CD4-positive, alpha-beta memory T cell (primary cell): ENCODE measurements around the gene YAF2. TPM values are rescaled to one million over a fixed set of nuclear protein-coding genes. Genes with fewer than 3 reads are reported as not detected.
A peak's percentile ranks its signal among the peaks of the same experiment; 100 is the strongest.

Experiments used
- CTCF ChIA-PET: fragments of 350-600 bp; sonication (Branson Sonifier 250); formaldehyde crosslinking; loops from one replicate; lab custom pipeline; 2021; ENCODE audit warnings: inconsistent platforms; ENCODE audit not compliant: partially characterized antibody; lab: Charles Lee
- POLR2A ChIA-PET: fragments of 350-600 bp; sonication (Branson Sonifier 250); formaldehyde crosslinking; loops from one replicate; lab custom pipeline; 2021; ENCODE audit not compliant: partially characterized antibody; lab: Charles Lee
- DNase-seq, 5 donors: peaks; one replicate each; pipeline versions ENCODE4 v3.0.0 to v3.0.0-alpha.2; 2020 to 2022; ENCODE audit warnings: mixed read lengths in 1 of 5
- H3K27ac ChIP-seq: one replicate; pipeline ENCODE4 v1.7.0; 2013; ENCODE audit warnings: low read depth, low read length
- H3K27me3 ChIP-seq: 2 replicates; pipeline ENCODE4 v1.7.0; 2013; ENCODE audit warnings: mild to moderate bottlenecking, low read length, moderate library complexity; ENCODE audit not compliant: insufficient read depth
- H3K36me3 ChIP-seq: 2 replicates; pipeline ENCODE4 v1.7.0; 2013; ENCODE audit warnings: mild to moderate bottlenecking, low read length, moderate library complexity; ENCODE audit not compliant: insufficient read depth
- H3K4me1 ChIP-seq: 2 replicates; pipeline ENCODE4 v1.7.0; 2013; ENCODE audit warnings: mild to moderate bottlenecking, low read length, moderate library complexity; ENCODE audit not compliant: insufficient read depth
- H3K4me3 ChIP-seq, 2 donors: one replicate each; pipeline ENCODE4 v1.7.0; 2013; ENCODE audit warnings: low read length in 2 of 2, mild to moderate bottlenecking in 1 of 2
- H3K9me3 ChIP-seq, 2 donors: one replicate each; pipeline ENCODE4 v1.7.0; 2013; ENCODE audit warnings: low read length in 2 of 2, control low read depth in 1 of 2; ENCODE audit not compliant: control insufficient read depth in 1 of 2
- H3K27ac Mint-ChIP-seq, 7 donors: one replicate each; pipeline ENCODE4 v1.8.0; 2020 to 2021; ENCODE audit warnings: mixed read lengths in 7 of 7, mild to moderate bottlenecking in 6 of 7, inconsistent platforms in 3 of 7, moderate library complexity in 3 of 7
- H3K27me3 Mint-ChIP-seq, 2 donors: one replicate each; pipeline ENCODE4 v1.8.0; 2020 to 2021; ENCODE audit warnings: mixed read lengths in 2 of 2
- H3K36me3 Mint-ChIP-seq, 2 donors: one replicate each; pipeline ENCODE4 v1.8.0; 2020 to 2021; ENCODE audit warnings: mixed read lengths in 2 of 2, inconsistent platforms in 1 of 2, mild to moderate bottlenecking in 1 of 2
- H3K4me1 Mint-ChIP-seq, 4 donors: one replicate each; pipeline ENCODE4 v1.8.0; 2020 to 2021; ENCODE audit warnings: mixed read lengths in 4 of 4, mild to moderate bottlenecking in 1 of 4
- H3K4me3 Mint-ChIP-seq, 8 donors: one replicate each; pipeline ENCODE4 v1.8.0; 2020 to 2021; ENCODE audit warnings: mixed read lengths in 8 of 8, mild to moderate bottlenecking in 7 of 8, moderate library complexity in 6 of 8, inconsistent platforms in 3 of 8
- H3K9me3 Mint-ChIP-seq, 8 donors: one replicate each; pipeline ENCODE4 v1.8.0; 2020 to 2021; ENCODE audit warnings: mixed read lengths in 8 of 8, mild to moderate bottlenecking in 5 of 8, inconsistent platforms in 3 of 8, moderate library complexity in 1 of 8
- intact Hi-C: fragments of 100-400 bp; cut with micrococcal nuclease; formaldehyde crosslinking; loops from one replicate; pipeline ENCODE4 v1.15.1; 2023
- polyA plus RNA-seq, 2 donors: library from polyadenylated mRNA; unstranded; fragments of 300-500 nt; fragmentation: Illumina TruSeq; gene quantifications; one replicate each; pipeline ENCODE4 v1.2.3, GENCODE V29; 2021
- total RNA-seq, 2 experiments: library from RNA; stranded (reverse); gene quantifications; one replicate each; pipeline ENCODE4 v1.2.3, GENCODE V29; 2021

YAF2 gene
- total and polyA plus RNA-seq, 4 experiments from 2014 or later, result 7.2 to 40.7 (median 29.3) TPM

DNA sequence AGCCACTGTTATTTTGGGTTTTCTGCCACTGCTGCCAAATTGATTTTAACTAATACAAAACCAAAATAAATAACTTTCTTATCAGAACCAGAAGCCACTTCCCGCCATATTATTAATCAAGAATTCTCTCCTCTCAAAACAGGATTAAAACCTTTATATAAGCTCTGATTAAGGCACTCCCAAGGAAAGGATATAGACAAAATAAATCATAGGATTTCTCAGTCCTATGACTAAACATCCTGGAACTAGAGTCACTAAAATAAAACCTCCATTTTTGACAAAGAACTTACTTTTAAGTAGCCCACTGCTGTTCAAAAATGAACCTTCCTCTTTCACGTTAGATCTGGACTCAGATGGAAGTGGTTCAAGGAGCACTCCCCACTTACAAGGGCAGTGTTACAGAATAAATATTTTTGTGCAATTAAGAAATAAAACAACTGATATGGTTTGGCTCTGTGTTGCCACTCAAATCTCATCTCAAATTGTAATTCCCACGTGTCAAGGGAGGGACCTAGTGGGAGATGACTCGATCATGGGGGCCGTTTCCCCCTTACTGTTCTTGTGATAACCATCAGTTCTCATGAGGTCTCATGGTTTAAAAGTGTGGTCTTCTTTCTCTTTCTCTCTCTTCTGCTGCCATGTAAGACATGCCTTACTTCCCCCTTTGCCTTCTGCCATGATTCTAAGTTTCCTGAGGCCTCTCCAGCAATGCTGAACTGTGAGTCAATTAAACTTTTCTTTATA lies 119.7 kb downstream of the YAF2 start:
- ChIA-PET CTCF (interaction anchor here (1.4 kb wide), 1 partner anchor 14 kb away, joined by 3 read pairs; no protein-coding TSS in a partner anchor), POLR2A (no interaction called here)
- intact Hi-C loops, result no loop called here
- peak overlapping the region in 1 of 7 donors; percentile 27 for H3K27ac Mint-ChIP-seq
- Histone ChIP-seq H3K36me3 (peaks cover 6% of the 10 kb centered on the region), H3K9me3 (no peaks in the 10 kb centered on the region), H3K4me1 (no peaks in the 10 kb centered on the region), H3K4me3 (no peak overlapping the region), H3K27ac (no peak overlapping the region), H3K27me3 (no peaks in the 10 kb centered on the region)
- H3K4me1 Mint-ChIP-seq, result peaks cover 0 to 22% (median 9%) of the 10 kb centered on the region in 4 donors
- no peaks in the 10 kb centered on the region for H3K27me3 Mint-ChIP-seq
- DNase-seq, result no peak
- peaks cover 31 to 41% of the 10 kb centered on the region in 2 donors for H3K36me3 Mint-ChIP-seq
- no peak overlapping the region for H3K4me3 Mint-ChIP-seq
- H3K9me3 Mint-ChIP-seq, result peaks cover 0 to 10% (median 3%) of the 10 kb centered on the region in 8 donors

DNA sequence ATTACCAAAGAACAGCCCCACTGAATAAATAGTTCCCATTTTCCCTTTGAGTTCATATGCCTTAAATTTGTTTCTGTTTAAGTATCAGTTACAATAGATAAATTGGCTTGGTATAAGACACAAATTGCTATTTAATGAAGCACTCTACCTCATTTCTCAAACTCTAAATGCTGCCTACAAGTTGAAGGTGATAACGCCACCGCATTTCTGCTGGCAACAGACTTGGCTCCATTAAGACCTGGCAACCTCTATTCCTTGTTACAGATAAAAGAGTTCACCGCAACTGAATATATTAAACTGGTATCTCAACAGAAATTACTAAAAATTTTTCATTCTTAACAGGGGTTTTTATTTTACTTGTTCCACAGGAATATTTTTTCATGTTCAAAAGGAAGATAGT lies 129.0 kb downstream of the YAF2 start:
- Histone ChIP-seq H3K4me1 (no peaks in the 10 kb centered on the region), H3K36me3 (no peaks in the 10 kb centered on the region), H3K9me3 (no peaks in the 10 kb centered on the region), H3K4me3 (no peak overlapping the region), H3K27ac (no peak overlapping the region), H3K27me3 (no peaks in the 10 kb centered on the region)
- Mint-ChIP-seq H3K36me3 (peaks cover 27 to 37% of the 10 kb centered on the region in 2 donors), H3K4me1 (peaks cover 0 to 10% (median 2%) of the 10 kb centered on the region in 4 donors), H3K4me3 (no peak overlapping the region), H3K27ac (no peak overlapping the region), H3K9me3 (peaks cover 0 to 11% (median 1%) of the 10 kb centered on the region in 8 donors), H3K27me3 (no peaks in the 10 kb centered on the region)
- intact Hi-C loops, result no loop called here
- ChIA-PET CTCF (no interaction called here), POLR2A (no interaction called here)
- no peak for DNase-seq

Other genes with a start within 250 kb of the YAF2 start
- gene GXYLT1, start 93.4 kb downstream of the YAF2 start, total RNA-seq, result 1 to 10 TPM; 8.3 to 9.5 TPM
- gene GXYLT1, start 93.4 kb downstream of the YAF2 start, polyA plus RNA-seq, result 1 to 10 TPM; 2.3 to 4.0 TPM
- gene ZCRB1, start 87.8 kb upstream of the YAF2 start, total RNA-seq, result 10 to 100 TPM; 21.2 to 27.1 TPM
- 10 to 100 TPM; 48.1 to 80.5 TPM for gene ZCRB1, start 87.8 kb upstream of the YAF2 start, polyA plus RNA-seq
- 100 to 1,000 TPM in 1 of 2 experiments, 10 to 100 TPM in 1; 98.0 to 104 TPM for gene PPHLN1, start 87.9 kb upstream of the YAF2 start, total RNA-seq
- 100 to 1,000 TPM; 152 to 160 TPM for gene PPHLN1, start 87.9 kb upstream of the YAF2 start, polyA plus RNA-seq